ENCODE data around the gene ZFP62. TPM values are rescaled to one million over a fixed set of nuclear protein-coding genes. Genes with fewer than 3 reads are reported as not detected.
A peak's percentile ranks its signal among the peaks of the same experiment; 100 is the strongest.

The ZFP62 gene
- total RNA-seq, 2 experiments from 2014 or later: 58.4 to 79.1 TPM

- intact Hi-C loops (cut with micrococcal nuclease; ENCODE audit: unreplicated experiment): no loop called here
- TF ChIP-seq, protein P1, sequence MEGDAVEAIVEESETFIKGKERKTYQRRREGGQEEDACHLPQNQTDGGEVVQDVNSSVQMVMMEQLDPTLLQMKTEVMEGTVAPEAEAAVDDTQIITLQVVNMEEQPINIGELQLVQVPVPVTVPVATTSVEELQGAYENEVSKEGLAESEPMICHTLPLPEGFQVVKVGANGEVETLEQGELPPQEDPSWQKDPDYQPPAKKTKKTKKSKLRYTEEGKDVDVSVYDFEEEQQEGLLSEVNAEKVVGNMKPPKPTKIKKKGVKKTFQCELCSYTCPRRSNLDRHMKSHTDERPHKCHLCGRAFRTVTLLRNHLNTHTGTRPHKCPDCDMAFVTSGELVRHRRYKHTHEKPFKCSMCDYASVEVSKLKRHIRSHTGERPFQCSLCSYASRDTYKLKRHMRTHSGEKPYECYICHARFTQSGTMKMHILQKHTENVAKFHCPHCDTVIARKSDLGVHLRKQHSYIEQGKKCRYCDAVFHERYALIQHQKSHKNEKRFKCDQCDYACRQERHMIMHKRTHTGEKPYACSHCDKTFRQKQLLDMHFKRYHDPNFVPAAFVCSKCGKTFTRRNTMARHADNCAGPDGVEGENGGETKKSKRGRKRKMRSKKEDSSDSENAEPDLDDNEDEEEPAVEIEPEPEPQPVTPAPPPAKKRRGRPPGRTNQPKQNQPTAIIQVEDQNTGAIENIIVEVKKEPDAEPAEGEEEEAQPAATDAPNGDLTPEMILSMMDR (conservative IDR thresholded peaks at IDR 0.05; ENCODE audit: low read length): no peak
- no peak for TF ChIP-seq EZH2phosphoT487 (IDR thresholded peaks at IDR 0.05; ENCODE audit: borderline replicate concordance, low read depth, low read length)
- Histone ChIP-seq H3K9me2 (ENCODE audit: insufficient read depth, low read length) (no peaks in the 10 kb centered on the region), H3K4me1 (ENCODE audit: insufficient read depth, low read length, poor library complexity, severe bottlenecking) (peaks cover 3% of the 10 kb centered on the region), H3K27ac (ENCODE audit: low read depth, low read length, poor library complexity, severe bottlenecking) (no peak overlapping the region), H3K9me3 (ENCODE audit: low read length) (no peaks in the 10 kb centered on the region), H2AFZ (ENCODE audit: low read length) (no peak overlapping the region), H3K4me3 (ENCODE audit: low read depth, low read length, poor library complexity, severe bottlenecking) (no peak overlapping the region), H3K4me2 (ENCODE audit: low read length) (no peak overlapping the region), H3K36me3 (ENCODE audit: insufficient read depth, low read length) (peaks cover 95% of the 10 kb centered on the region), H4K20me1 (ENCODE audit: insufficient read depth, low read length) (no peaks in the 10 kb centered on the region; the same call in 1 of the 2 replicates), H3K79me2 (ENCODE audit: insufficient read depth, low read depth, low read length) (peaks cover 11% of the 10 kb centered on the region; the same call in 1 of the 2 replicates)
- ChIA-PET CTCF (ENCODE audit: unreplicated experiment) (interaction anchor here (0.5 kb wide), 1 partner anchor 321 kb away, joined by 4 read pairs; no protein-coding TSS in a partner anchor), POLR2A (interaction anchor here (0.6 to 1.7 kb wide), 4 partner anchors 8 to 14 kb away, joined by 3 to 6 read pairs (median 3); no protein-coding TSS in a partner anchor)
- TSS peak; percentile 14 for BruUV-seq (replicated peaks)
- no peak for DNase-seq (ENCODE audit: low spot score)
Measured at GRCh38 chr5:180850434-180851078, 10.5 kb downstream of the ZFP62 start.

GRCh38 chr5:180849827-180850226 lies 11.2 kb downstream of the ZFP62 start:
- POLR2A ChIA-PET: interaction anchor here (1.0 to 1.7 kb wide), 2 partner anchors 11 to 13 kb away, joined by 3 to 6 read pairs; no protein-coding TSS in a partner anchor
- no TSS peak for BruUV-seq (replicated peaks)
- peaks cover 94% of the 10 kb centered on the region for H3K36me3 ChIP-seq (ENCODE audit: insufficient read depth, low read length)
- H3K9me2 ChIP-seq (ENCODE audit: insufficient read depth, low read length): no peaks in the 10 kb centered on the region
- no peak for DNase-seq (ENCODE audit: low spot score)
- H3K4me3 ChIP-seq (ENCODE audit: low read depth, low read length, poor library complexity, severe bottlenecking): no peak overlapping the region
- intact Hi-C loops (cut with micrococcal nuclease; ENCODE audit: unreplicated experiment): no loop called here
- H3K27ac ChIP-seq (ENCODE audit: low read depth, low read length, poor library complexity, severe bottlenecking): no peak overlapping the region
- no peak for TF ChIP-seq EZH2phosphoT487 (IDR thresholded peaks at IDR 0.05; ENCODE audit: borderline replicate concordance, low read depth, low read length)
- TF ChIP-seq, protein P1 (conservative IDR thresholded peaks at IDR 0.05; ENCODE audit: low read length): no peak
- H2AFZ ChIP-seq (ENCODE audit: low read length): no peak overlapping the region
- H3K4me2 ChIP-seq (ENCODE audit: low read length): no peak overlapping the region
- peaks cover 3% of the 10 kb centered on the region for H3K4me1 ChIP-seq (ENCODE audit: insufficient read depth, low read length, poor library complexity, severe bottlenecking)
- H3K79me2 ChIP-seq (ENCODE audit: insufficient read depth, low read depth, low read length): peaks cover 9% of the 10 kb centered on the region; the same call in 1 of the 2 replicates
- CTCF ChIA-PET (ENCODE audit: unreplicated experiment): no interaction called here
- H4K20me1 ChIP-seq (ENCODE audit: insufficient read depth, low read length): no peaks in the 10 kb centered on the region; the same call in 1 of the 2 replicates
- H3K9me3 ChIP-seq (ENCODE audit: low read length): no peaks in the 10 kb centered on the region

DNA sequence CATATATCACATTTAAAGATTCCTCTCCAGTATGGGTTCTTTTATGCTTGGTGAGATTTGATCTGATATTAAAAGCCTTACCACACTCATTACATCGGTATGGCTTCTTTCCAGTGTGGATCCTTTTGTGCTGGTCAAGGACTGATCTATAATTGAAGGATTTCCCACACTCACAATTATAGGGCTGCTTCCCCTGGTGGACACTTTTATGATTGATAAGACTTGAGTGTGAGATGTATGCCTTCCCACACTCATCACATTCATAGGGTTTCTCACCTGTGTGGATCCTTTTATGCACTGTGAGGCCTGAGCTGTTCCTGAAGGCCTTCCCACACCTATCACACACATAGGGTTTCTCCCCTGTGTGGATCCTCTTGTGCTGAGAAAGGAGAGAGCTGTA lies 12.2 kb downstream of the ZFP62 start:
- peaks cover 84% of the 10 kb centered on the region for H3K36me3 ChIP-seq (ENCODE audit: insufficient read depth, low read length)
- no peak overlapping the region for H3K4me3 ChIP-seq (ENCODE audit: low read depth, low read length, poor library complexity, severe bottlenecking)
- no peaks in the 10 kb centered on the region for H3K9me3 ChIP-seq (ENCODE audit: low read length)
- CTCF ChIA-PET (ENCODE audit: unreplicated experiment): no interaction called here
- POLR2A ChIA-PET: interaction anchor here (1.7 kb wide), 1 partner anchor 12 kb away, joined by 6 read pairs; no protein-coding TSS in a partner anchor
- no peak overlapping the region for H3K4me2 ChIP-seq (ENCODE audit: low read length)
- H3K4me1 ChIP-seq (ENCODE audit: insufficient read depth, low read length, poor library complexity, severe bottlenecking): peaks cover 3% of the 10 kb centered on the region
- intact Hi-C loops (cut with micrococcal nuclease; ENCODE audit: unreplicated experiment): no loop called here
- H3K27ac ChIP-seq (ENCODE audit: low read depth, low read length, poor library complexity, severe bottlenecking): no peak overlapping the region
- BruUV-seq (replicated peaks): no TSS peak
- TF ChIP-seq, protein P1 (conservative IDR thresholded peaks at IDR 0.05; ENCODE audit: low read length): peak; percentile 56
- TF ChIP-seq EZH2phosphoT487 (IDR thresholded peaks at IDR 0.05; ENCODE audit: borderline replicate concordance, low read depth, low read length): no peak
- H2AFZ ChIP-seq (ENCODE audit: low read length): no peak overlapping the region
- DNase-seq (ENCODE audit: low spot score): no peak
- H4K20me1 ChIP-seq (ENCODE audit: insufficient read depth, low read length): no peaks in the 10 kb centered on the region; the same call in 1 of the 2 replicates
- peaks cover 4% of the 10 kb centered on the region; the same call in 1 of the 2 replicates for H3K79me2 ChIP-seq (ENCODE audit: insufficient read depth, low read depth, low read length)
- no peaks in the 10 kb centered on the region for H3K9me2 ChIP-seq (ENCODE audit: insufficient read depth, low read length)
